SKM-1 treated with dmso at 0.1 percent for 144 hours (cell line): ENCODE data around the gene GMDS.

Experiments
- DNase-seq: peaks from one replicate; lab custom pipeline; 2025; ENCODE audit not compliant: unreplicated experiment; lab: John Stamatoyannopoulos, UW

GMDS gene

DNA sequence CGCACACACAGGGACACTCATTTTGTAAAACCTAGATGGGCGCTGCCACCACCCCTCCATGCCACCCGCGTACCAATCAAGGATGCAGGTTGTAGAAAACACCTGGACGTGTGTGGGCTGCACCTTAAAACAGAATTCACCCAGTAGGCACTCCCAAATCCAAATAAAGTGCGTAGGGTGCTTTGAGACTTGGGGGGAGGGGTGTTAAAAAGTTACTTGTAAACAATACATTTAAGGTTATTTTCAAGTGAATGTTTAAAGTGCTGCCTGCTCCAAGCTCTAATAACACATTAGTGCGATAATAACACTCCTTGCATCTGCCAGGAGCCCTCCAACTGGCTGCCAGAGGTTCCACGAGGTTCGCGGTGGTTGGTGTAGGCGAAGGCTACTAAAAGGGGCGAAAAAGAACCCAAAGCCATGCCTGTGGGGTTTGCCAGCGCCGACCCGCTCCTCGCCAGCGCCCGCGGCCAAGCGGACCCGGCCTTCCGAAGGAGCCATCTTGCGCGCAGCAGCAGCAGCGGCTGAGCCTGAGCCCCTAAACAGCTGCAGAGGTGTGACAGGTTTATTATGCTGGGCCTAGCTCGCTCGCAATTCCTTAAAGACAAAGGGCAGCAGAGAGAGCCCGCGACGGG lies 624.2 kb downstream of the GMDS start:
- DNase-seq = no peak

DNA sequence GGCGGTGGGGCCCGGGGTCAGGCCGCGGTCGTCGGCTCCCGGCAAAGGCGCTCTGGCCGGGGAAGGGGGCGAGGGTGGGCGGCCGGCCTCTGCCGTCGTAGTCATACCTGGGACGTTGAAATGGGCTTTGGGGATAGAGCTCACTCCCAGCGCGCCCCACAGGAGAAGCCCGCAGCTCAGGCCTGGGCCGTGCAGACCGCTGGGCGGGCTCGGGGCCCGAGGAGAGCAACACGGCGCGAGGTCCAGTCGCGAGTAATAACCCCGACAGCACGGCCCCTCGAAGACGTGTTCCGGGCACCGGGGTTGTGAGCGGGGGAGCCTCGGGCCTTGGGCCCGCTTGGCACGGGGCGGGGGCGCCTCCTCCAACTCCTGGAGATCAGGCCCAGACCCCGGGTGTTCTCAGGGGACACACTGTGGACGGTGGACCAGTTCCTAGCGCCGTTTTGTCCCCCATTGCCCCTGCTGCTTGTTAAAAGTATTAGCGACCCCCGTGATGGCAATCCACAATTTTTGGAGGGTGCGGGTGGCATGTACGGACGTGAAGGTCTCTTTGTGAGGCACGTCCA lies 624.8 kb downstream of the GMDS start:
- DNase-seq = no peak

DNA sequence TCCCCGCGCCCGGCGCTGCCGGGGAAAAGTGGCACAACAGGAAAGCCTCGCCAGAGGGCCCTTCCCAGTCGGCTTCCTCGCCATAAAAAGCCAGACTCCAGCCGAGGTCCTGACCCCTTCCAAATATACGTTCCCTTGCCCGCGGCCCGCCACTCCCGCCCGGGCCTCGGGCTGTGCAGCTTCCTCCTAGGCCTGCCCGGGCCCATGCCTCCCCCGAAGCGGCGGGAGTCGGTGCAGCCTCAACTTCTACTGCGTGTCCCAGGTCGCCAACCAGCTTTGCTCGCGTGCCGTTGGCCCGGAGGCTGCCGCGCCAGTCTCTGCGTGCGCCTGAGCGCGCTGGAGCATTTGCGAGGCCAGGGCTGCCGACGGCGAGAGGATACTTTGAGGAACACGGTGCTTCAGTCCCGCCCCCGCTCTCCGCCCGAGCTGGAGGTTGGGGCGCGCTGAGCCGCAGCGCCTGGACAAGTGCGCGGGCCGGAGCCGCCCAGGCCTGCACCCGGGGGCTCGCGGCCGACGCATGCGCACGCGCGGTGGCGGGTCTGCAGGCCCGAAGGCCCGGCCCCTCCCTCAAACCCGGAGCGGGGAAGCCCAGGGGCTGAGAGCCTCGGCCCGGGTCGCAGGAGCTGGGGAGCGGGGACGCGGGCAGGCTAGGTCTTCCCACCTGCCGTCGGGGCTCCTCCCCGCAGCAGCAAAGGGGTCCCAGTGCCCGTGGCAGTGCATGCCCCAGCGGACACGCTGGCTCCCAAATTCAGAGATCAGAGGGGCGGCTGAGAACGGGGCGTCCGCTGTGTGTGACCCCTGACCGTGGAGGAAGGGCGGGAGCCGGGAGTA lies 625.5 kb downstream of the GMDS start:
- no peak for DNase-seq

DNA sequence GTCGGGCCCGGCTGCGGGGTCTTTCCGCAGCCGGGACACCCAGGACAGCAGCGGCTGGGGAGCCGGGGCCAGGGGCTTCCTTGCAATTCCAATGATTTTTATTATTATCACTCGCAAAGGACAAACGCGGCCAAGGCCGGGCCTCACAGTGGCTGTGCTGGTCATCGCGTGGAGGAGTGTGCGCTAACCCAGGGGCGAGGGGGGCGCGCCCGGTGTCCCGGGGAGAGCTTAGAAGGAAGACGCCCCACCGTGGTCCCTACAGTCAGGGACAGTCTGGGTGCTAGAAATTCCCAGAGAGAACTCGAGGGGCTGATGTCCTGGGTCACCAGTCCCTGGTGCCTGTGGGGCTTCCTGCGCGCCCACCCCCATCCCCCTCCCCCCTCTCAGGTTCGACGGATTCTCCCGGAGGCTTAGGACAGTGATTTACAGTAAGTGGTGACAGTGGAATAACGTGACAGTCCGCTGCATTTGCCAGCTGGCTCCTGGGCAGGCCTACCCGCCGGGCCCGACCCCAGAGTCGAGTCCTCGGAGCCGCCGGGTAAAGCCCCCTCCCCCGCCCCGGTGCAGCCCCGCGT lies 626.2 kb downstream of the GMDS start:
- DNase-seq = no peak

GRCh38 chr6:1618311-1619097 lies 626.9 kb downstream of the GMDS start:
- no peak for DNase-seq

DNA sequence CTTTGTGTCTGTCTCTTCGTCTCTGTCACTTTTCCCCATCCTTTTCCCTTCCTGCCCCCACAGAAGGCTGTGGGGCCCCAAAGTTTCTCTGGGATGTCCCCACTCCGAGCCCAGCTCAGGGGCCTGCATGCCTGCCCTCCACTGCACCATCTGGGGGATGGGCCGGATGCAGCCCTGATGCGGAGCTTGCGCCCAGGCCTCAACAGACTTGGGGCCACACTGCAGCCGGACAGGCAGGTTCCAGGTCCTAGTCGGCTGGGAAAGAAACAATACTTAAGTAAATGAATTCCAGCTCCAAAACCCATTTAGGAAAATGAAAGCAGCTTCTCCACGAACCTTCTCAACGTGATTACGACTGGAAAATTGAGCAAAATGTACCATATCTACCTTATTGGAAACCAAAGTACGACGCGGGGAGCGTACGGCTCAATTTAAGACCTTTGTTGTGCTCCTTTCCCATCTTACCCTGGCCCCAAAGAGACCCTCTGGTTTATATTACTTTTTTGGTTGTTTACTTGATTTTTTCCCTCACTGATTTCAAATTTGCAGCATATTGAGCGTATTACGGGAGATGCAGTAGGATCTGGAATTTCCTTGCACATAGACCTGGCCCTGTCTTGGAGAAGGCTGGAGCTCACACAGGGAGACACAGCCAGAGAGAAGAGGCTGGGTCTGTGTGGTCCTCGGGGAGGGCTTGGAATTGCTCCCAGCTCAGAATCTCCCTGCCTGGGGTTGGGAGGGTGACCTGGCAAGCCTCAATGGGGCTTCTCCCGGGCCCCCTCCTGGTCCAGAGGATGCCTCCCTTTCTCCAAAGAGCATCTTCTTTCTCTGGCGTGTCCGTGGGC lies 627.7 kb downstream of the GMDS start:
- DNase-seq = no peak

GRCh38 chr6:1616701-1617463 lies 628.5 kb downstream of the GMDS start:
- no peak for DNase-seq

- DNase-seq = no peak
Observed at GRCh38 chr6:1615853-1616420, 629.5 kb downstream of the GMDS start.

DNA sequence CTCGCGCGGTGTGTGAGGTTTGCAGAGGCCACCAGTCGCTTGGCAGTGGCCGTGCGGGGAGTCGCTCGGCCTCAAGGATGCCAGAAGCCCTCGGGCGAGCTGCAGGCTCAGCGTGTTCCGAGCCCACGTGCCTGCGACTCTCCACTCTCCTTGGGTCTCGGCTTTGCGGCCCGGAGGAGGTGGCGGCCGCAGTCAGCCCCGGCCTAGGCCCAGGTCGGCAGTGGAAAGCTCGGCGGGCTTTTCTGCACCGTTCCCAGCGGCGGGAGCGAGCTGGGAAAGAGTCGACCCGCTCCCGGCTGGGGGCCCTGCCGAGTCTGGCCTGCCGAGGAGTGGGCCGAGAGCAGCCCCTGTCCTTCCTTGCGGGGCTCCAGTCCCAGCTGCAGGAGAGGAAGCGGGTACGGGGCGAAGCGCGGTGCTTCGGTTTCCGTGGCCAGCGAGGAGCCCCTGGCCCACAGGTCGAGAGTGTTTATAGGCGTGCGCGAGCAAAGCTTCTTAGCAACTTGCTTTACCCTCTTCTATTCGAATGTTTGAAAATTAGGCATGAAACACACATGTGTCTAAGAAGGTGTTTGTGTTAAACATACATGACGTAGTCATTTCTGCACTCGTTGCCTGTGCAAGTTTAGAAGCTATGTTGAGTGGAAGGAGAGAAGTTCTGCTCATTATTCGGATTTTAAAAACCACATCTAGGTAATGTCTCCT lies 630.1 kb downstream of the GMDS start:
- no peak for DNase-seq

GRCh38 chr6:1614448-1615150 lies 630.8 kb downstream of the GMDS start:
- no peak for DNase-seq

DNA sequence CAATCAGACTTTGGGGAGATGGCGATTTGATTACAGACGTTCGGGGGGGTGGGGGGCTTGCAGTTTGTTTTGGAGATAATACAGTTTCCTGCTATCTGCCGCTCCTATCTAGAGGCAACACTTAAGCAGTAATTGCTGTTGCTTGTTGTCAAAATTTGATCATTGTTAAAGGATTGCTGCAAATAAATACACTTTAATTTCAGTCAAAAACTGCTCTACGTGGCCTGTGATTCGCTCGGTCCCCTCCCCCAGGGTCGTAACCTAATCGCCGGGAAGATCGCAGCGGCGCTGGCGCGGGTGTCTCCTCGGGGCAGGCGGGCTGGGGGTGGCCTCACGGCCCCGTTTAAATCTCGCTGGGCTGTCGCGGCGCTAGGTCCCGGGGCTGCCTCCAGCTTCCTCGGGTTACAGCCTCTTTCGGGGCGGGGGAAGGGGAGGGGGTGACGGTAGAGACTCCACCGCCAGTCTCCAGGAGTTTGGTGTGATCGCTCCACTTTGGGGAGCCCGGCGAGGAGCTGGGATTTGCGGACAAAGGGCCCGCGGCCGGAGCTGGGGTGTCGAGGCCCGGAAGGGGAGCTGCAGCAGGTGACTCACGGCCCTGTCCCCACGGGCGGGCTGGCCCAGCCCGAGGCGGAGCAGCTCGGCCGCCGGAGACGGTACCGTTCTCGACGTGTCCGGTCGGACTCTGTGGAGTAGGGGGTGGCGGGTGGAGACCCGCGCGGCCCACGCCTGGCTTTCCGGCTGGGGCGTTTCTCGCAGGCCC lies 631.5 kb downstream of the GMDS start:
- no peak for DNase-seq

GRCh38 chr6:1613346-1613687 lies 632.1 kb downstream of the GMDS start:
- no peak for DNase-seq

DNA sequence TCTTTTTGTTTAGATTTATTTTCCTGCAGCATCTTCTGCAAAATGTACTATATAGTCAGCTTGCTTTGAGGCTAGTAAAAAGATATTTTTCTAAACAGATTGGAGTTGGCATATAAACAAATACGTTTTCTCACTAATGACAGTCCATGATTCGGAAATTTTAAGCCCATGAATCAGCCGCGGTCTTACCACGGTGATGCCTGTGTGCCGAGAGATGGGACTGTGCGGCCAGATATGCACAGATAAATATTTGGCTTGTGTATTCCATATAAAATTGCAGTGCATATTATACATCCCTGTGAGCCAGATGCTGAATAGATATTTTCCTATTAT lies 632.5 kb downstream of the GMDS start:
- no peak for DNase-seq

DNA sequence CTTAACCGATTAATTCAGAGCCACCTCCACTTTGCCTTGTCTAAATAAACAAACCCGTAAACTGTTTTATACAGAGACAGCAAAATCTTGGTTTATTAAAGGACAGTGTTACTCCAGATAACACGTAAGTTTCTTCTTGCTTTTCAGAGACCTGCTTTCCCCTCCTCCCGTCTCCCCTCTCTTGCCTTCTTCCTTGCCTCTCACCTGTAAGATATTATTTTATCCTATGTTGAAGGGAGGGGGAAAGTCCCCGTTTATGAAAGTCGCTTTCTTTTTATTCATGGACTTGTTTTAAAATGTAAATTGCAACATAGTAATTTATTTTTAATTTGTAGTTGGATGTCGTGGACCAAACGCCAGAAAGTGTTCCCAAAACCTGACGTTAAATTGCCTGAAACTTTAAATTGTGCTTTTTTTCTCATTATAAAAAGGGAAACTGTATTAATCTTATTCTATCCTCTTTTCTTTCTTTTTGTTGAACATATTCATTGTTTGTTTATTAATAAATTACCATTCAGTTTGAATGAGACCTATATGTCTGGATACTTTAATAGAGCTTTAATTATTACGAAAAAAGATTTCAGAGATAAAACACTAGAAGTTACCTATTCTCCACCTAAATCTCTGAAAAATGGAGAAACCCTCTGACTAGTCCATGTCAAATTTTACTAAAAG lies 633.0 kb downstream of the GMDS start:
- DNase-seq = no peak

DNA sequence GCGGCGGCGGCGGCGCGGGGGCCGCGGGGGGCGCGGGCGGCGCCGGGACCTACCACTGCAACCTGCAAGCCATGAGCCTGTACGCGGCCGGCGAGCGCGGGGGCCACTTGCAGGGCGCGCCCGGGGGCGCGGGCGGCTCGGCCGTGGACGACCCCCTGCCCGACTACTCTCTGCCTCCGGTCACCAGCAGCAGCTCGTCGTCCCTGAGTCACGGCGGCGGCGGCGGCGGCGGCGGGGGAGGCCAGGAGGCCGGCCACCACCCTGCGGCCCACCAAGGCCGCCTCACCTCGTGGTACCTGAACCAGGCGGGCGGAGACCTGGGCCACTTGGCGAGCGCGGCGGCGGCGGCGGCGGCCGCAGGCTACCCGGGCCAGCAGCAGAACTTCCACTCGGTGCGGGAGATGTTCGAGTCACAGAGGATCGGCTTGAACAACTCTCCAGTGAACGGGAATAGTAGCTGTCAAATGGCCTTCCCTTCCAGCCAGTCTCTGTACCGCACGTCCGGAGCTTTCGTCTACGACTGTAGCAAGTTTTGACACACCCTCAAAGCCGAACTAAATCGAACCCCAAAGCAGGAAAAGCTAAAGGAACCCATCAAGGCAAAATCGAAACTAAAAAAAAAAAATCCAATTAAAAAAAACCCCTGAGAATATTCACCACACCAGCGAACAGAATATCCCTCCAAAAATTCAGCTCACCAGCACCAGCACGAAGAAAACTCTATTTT lies 633.7 kb downstream of the GMDS start:
- no peak for DNase-seq

GRCh38 chr6:1611322-1611571 lies 634.2 kb downstream of the GMDS start:
- DNase-seq = no peak
